RKO (cell line): ENCODE results near the gene PDCD1.

Source experiments
- DNase-seq: peaks from one replicate; pipeline ENCODE4 v3.0.0-alpha.2; 2016; ENCODE audit warnings: low spot score

The PDCD1 gene

DNA sequence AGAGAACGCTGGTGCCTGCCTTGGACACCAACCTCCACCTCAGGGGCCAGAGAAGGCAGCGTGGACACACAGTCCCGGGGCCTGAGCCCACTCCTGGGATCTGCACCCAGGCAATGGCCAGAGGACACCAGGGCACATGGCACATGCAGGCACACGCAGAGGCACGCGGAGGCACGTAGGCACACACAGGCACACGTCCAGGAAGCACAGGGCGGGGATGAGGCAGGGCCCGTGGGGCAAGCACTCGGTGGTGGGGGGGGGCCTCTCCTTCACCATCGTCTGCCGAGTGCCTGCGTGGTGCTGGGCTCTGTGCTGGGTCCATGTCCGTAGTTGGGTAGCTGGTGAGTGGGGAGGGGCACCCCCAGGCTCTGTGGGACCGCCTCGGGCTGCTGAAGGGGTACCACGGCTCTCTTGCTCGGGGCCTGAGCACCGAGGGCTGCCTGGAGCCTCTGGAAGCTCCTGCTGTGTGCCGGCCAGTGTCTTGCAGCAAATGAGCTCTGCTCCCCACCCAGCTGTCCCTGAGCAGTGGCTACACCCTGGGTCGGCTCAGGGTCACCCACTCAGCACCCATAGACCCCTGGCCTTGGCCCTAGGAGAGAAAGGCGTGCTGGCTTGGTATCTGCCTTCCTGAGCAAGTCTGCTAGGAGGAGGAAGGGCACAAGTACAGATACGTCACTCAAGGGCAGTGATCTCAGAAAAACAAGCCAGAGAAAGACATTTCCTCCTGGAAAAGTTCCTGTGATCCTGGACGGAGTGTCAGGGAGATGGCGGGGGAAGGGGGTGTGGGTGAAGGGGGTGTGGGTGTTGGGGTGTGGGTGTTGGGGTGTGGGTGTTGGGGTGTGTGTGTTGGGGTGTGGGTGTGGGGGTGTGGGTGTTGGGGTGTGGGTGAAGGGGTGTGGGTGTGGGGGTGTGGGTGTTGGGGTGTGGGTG lies 37.3 kb upstream of the PDCD1 start:
- DNase-seq, result no peak

DNA sequence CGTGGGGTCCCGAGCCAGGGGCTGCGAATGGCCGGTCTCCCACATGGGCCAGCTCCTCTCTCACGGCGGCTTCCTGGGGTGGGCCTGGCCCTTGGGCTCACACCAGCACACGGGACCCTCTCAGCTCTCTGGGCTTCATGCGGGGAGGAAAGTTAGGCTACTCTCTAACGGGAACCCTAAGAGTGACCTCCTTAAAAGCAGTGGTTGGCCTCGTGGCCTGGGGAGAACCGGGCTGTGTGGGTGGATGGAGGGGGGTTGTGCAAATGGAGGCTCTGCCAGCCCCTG lies 36.7 kb upstream of the PDCD1 start:
- no peak for DNase-seq

DNA sequence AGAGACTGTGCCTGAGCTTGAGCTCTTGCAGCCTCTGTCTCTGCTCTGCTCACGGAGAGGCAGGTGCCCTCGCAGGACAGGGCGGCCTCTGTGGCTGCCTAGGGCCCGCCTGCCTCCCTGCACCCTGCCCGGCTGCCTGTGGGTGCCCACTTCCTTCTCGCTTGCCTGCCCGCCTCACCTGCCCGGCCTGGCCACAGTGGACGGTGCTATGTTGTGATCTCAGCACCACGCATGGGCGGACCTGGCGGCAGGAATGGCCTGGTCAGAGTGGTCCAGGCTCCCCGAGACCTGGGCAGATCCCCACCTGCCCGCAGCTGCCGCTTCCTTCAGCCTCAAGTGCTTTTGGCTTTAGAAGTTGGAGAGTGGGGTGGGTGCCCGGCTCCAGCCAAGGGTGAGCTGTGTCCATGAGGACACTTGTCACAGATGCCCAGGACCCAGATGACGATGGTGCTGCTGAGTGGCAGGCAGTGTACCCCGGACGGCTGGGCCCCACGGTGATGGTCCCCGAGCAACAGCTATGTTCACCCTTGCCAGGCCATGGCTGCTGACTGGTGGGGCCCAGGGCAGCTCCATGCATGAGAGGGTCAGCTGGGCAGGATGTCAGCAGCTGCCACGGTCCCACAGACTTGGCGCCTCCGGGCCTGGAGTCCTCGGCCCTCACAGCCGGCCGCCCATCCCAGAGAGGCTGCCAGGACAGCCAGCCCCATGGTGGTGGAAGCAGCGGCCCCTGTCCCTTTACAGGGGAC lies 36.2 kb upstream of the PDCD1 start:
- no peak for DNase-seq

DNA sequence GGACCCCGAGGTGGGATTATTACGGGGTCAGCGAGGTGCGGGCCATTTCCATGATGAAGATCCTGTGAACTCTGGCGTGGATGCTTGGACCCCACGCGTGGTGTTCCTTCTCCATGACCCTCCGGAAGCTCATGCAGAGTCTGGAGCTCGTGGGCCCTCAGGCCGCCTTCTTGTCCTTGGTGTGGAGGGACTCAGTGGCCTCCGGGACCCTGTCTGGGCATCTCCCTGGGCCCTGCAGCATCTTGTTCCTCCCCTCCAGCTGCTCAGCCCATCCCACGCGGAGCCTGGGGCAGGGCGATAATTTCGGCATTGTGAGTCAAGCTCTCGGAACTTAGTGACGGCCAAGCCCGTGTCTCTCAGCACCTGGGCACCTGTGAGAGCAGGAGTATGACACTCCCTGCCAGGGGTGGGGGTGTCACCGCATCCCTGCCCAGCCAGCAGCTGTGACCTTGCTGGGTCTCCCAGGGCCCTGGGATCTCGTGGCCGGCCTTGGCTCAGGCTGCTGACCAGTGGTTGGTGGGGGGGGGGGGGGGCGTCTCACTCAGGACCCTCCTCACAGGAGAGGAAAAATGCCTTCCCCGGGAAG lies 35.5 kb upstream of the PDCD1 start:
- no peak for DNase-seq

DNA sequence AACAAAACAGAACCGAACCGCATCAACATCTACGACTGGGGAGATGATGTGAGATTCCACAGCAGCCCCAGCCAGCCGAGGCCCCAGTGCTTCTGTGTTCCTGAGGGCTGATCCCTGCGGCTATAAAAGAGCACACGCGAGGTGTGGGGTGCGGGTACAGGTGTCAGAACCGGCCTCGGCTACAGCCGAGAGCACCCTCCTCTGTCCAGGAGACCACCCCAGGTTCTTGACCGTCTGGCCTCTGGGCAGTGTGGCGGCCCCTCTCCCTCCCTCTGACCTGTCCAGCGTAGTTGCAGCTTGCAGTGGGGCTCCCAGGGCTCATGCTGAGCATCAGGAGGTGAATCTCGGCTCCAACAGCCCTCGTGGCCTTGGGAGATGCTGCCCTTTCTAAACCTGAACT lies 34.6 kb upstream of the PDCD1 start:
- no peak for DNase-seq

DNA sequence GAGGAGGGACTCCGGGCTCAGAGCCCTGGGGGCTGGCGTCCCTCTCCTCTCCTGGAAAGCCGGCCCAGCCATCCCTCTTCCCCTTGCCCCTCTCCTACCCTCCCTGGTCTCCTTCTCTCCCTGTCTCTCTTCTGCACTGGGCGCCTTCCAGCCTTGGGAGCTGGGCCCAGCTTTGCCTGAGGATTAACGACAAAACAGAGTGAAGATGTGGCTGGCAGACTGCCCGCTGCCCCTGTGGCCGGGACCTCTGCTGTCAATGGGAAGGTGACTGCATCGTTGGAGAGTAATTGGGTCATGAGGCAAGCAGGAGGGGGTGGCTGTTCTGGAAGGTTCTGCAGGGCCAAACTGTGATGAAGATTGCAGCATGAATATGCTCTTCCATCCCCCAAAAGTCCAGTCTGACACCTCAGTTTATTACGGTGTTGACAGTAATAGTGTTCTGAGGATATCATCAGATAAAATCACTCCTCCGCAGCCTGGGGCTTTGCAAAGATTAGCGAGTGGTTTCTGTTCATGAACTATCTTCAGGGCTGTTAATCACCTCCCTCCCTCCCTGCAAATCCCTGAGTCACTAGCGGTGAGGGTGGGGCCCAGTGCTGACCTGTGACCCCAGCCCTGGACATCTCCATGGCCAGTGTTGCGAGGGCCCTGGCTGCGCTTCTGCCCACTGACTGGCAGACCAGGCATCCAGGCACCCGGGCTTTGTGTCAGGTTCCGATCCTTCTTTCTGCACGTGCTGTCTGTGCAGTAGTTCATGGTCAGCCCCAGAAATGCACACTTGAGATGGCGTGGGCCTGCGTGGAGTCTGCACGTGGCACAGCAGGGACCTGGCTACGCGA lies 33.8 kb upstream of the PDCD1 start:
- no peak for DNase-seq

DNA sequence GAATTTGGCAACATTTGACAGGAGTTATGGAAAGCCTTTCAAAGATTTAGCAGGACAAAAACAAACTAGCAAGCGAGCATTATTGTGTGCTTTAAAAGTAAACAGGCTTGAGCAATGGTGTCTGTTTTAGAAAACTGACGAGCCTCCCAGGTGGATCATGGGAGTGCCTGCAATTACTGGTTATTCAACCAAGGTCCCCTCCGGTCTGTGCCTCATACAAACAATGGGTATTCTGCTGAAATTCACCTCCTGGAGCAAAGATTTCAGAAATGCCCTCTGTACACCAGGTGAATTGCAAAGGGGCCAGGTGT lies 33.2 kb upstream of the PDCD1 start:
- no peak for DNase-seq

DNA sequence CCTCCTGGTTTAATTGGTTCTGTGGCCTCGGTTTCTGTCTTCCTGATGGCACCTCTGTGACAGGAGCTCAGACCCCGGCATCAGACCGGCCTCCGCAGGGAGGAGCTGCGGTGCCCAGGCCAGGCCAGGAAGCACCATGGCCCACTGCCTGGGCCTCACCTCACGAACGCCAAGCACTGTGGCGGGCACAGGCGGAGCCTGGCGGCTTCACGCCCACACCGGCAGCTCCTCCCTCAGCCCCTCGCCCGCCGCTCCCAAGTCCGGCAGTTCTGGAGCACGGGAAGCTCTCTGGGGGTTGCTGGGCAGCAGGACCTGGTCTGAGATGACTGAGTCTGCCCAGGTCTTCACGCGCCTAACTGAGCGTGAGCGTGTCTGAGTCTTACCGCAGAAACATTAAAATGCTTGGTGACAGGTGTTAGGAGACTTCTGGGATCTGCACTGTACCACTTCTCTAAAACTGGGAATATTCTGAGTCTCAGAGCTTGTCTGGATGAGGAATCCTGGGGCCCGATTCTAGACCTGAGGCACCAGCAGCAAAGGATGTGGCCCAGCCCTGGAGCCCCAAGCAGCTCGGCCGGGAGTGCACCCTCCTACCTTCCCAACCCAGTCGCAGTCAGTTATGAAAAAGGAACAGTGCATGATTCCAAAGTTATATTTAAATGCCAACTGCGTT lies 32.8 kb upstream of the PDCD1 start:
- no peak for DNase-seq

DNA sequence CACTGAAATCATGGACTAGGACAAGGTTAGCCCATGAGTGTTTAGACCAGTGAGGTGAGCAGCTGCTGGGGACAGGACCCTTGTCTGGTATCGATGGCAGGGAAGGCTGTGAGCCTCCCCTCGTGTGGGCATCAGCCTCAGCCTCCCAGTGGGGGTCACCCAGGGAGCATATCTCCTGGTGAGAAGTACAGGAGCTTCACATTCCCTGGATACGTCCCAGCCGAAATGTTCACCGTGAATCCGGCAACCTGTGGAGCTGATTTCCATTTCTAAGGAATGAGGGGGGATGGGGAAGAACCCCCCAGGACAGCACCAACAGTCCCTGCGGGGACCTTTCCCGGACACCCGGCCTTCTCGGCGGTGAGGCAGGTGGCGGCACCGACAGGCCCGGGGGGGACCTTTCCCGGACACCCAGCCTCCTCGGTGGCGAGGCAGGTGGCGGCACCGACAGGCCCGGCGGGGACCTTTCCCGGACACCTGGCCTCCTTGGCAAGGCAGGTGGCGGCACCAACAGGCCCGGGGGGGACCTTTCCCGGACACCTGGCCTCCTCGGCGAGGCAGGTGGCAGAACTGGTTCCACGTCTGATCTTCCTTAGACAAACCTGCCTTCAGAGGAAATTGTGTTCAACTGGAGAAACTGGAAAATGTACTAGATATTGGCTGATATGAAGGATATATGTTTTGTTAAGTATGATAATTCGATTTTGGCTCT lies 32.0 kb upstream of the PDCD1 start:
- no peak for DNase-seq

DNA sequence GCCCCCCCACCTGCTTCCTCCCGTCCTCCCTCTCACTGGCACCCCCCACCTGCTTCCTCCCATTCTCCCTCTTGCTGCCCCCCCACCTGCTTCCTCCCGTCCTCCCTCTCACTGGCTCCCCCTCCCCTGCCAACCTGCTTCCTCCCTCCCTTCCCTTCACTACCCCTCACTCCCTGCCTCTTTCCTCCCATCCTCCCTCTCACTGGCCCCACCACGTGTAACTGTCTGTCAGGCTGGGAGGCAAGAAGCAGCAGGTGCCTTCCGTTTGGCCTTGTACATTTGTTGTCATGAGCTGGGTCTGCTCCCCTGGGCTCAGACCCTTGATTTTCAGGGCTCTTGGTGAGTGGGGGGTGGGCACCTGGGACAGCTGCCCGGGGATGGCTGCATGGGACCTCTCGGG lies 29.9 kb upstream of the PDCD1 start:
- DNase-seq, result no peak

DNA sequence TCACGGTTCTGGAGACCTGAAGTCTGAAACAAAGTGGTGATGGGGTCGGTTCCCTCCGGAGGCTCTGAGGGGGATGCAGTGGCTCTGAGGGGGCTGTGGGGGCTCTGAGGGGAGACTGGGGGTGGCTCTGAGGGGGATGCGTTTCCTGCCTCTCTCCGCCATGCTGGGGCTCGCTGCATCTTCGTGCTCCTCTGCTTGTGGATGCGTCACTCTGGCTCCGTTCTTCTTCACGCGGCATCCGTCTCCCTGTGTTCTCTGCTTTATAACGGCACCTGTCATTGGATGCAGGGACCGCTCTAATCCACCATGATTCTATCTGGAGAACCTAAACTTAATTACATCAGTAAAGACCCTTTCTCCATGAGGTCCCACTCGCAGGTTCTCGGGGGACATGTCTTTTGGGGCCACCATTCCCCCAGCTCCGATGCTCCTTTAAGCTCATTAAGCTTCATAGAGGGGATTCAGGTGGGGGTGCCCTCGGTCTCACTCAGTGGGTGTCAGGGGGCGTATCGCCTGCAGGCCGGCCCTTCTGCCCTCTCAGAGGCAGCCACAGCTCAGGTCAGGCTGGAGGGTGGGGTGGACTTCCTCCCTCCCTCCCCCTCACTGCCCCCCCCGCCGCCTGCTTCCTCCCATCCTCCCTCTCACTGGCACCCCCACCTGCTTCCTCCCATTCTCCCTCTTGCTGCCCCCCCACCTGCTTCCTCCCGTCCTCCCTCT lies 29.3 kb upstream of the PDCD1 start:
- no peak for DNase-seq

DNA sequence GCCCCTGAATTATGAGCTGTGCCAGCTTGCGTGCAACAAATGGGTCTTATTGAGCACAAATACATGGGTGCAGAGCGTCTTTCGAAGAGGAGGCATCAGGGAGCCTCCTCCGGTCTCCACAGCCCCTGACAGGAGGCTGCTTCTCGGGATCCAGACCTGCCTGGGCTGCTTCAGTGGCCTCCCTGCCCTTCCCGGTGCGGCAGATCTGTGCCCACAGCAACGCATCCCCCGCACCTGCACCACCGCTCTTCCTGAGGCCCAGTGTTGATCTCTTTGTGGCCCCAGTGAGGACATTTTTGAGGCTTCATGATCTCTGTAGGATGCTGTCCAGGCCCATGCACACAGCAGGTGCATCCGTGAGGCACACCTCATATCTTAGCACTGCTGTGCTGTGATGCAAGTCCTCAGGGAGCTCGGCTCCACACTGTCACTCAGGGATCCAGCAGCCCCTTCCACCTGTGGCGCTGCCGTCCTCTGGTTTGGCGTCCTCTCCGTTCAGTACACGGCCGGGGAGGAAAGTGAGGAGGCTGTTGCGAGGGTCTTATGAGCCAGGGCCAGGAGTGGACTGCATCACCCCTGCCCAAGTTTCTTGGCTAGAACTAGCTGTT lies 28.2 kb upstream of the PDCD1 start:
- no peak for DNase-seq

DNA sequence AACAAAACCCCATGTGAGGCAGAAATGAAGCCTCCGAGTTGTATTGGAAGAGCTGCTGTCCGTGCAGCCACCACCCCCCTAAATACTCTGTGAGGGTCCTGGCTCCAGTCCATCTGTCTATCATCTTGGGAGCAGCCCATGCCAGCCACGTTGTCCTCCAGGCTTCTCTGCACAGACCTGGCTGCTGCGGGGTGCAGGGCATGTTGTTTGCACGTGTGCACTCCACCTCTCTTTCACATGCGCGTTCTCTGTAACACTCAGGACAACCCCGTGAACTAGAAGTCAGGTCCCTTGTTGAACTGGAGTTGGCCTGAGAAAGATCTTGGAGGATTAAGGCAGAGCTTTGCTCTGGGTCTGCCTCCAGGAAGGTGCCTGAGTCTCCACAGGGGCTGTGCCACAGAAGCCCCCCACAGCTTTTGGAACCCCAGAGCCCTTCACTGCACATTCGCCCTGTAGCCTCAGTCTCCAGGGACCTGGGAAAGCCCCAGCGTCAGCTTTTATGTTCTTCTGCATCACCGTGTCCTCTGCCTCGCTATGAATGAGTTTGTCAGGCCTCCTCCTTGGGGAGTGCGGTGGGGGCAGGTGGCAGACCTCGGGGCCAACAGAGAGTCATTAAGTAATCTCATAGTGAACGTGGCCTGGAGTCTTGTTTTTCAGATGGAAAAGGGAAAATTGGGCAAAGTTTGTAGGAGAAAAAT lies 27.4 kb upstream of the PDCD1 start:
- no peak for DNase-seq

DNA sequence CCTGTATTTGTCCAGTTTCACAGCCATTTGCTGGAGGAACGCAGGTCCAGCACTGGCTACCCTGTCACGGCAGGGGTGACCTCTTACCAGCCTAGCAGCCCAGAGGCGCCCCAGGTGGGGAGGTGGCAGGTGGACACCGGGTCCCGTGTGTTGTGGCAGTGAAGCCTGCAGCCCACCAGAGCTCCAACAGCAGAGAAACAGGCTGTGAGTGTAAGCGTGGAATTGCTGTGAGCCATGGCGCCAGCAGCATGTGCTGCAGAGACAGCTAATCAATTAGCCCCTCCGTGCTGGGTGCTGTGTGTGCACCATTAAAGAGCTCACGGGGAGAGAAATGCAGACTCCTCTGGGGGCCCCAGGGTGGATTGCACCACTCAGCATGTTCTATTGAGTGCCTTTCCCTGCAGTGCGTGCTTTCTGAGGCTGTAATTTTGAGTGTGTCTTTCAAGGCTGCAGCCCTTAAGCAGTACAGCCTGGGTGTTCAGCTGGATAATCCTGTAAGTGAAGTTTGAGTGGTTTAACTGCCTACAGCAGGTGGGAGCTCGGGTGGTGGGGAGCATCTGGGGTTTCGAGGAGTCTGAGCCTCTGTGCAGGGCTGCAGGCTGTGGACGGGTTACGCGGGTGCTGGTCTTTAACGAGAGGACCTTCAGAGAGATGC lies 26.7 kb upstream of the PDCD1 start:
- no peak for DNase-seq

DNA sequence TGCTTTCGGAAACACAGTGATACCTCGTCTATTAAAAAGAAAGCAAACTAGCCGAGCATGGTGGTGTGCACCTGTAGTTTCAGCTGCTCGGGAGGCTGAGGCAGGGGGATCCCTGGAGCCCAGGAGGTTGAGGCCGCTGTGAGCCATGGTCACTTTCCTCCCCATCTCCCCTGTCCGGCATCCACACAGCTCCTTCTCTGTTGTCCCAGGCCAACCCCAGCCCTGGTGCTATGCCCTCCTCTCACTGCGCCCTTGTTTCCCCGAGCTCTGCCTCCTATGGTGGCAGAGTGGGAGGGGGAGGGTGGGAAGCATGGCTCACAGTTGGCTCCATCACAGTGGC lies 26.2 kb upstream of the PDCD1 start:
- no peak for DNase-seq

DNA sequence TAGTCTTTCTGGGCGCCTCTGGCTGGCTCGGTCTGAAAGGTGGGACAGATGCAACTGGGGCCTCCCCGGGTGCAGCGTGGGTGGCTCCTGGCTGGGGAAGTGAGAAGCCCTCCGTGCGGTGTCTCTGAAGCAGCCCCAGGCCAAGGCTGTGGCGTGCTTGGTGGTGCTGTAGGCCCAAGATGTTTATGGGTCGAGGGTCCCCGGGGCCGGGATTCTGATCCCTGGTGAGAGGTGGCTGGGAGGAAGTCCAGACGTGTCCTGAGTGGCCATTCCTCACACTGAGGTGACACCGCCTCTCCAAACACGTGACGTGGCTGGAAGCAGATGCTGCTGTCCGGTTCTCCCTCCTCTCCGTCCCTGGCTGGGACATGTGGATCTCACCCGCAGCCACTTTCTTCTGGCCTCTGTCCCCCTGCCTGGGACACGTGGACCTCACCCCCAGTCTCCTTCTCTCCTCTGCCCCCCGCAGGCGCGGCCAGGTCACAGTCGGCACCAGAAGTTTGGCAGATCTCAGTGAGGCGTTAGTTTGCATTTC lies 23.5 kb upstream of the PDCD1 start:
- peak; percentile 71 for DNase-seq

DNA sequence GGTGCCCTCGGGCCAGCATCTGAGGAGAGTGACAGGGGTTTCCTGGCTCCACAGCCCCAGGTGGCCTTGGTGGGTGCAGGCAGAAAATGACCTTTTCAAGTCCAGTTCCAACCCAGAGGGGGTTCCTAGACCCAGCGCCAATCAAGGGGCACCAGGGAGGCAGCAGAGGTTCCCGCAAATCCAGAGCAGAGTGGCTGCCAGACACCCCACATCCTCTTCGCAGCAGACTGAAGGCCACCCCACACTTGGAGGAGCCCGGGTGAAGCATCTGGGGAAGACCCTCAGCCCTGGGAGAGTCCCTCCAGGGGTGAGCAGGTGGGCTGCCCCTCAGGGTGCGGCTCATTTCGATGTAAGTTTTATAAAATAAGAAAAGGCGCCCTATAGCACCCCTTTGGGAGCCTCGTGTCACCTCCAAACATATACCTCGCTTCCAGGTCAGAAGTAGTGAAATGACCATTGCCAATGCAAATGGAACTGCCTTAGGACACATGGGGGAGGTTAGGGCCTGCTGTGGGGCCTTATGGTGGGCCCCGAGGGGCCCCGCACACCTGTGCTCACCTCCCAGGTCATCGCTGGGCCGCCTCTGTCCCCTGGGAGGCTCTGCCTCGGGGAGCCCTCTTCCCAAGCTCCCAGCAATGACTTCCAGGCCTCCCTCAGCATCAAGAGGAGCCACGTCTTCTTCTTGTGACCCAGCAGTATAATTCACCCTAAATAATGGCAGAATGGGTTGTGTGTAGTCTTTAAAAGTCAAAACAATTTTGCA lies 21.8 kb upstream of the PDCD1 start:
- DNase-seq, result no peak

DNA sequence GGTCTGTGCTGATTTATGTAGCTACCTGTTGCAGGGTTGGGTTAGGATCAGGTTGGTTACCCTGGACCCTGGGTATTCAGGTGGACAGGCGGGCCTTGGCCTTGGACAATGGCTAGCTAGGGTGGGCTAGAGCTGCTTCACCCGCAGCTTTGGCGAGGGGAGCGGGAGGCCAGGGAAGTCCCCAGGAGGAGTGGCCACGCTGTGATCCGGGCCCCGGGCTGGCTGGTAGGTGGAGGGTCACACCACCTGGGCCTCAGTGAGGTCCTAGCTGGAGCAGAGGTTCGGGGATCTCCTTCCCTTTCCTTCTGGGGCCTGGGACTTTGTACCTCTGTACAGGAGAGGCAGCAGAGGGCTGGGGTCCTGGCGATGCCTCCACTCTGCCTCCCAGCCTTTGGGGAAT lies 20.6 kb upstream of the PDCD1 start:
- DNase-seq, result no peak
